ELF-1 (cell line): ENCODE data around the gene RERE.

Experiments
- DNase-seq: peaks from one replicate; pipeline ENCODE4 v3.0.0-alpha.2; 2016; ENCODE audit warnings: low read depth, low spot score

The RERE gene

GRCh38 chr1:8334106-8334851 is 483.2 kb downstream of the RERE start:
- no peak for DNase-seq

GRCh38 chr1:8333246-8333987 is 484.0 kb downstream of the RERE start:
- no peak for DNase-seq

- no peak for DNase-seq
Measured at GRCh38 chr1:8332806-8333205, 484.6 kb downstream of the RERE start.

- DNase-seq: no peak
Measured at GRCh38 chr1:8330271-8331125, 486.9 kb downstream of the RERE start.

GRCh38 chr1:8329858-8330257 is 487.6 kb downstream of the RERE start:
- DNase-seq: no peak

GRCh38 chr1:8329439-8329838 is 488.0 kb downstream of the RERE start:
- no peak for DNase-seq

- no peak for DNase-seq
Measured at GRCh38 chr1:8328271-8328670, 489.2 kb downstream of the RERE start.

GRCh38 chr1:8326265-8326664 is 491.2 kb downstream of the RERE start:
- no peak for DNase-seq

GRCh38 chr1:8325771-8326170 is 491.7 kb downstream of the RERE start:
- no peak for DNase-seq

GRCh38 chr1:8324176-8324810 is 493.1 kb downstream of the RERE start:
- DNase-seq: no peak

GRCh38 chr1:8323706-8324105 is 493.7 kb downstream of the RERE start:
- no peak for DNase-seq

GRCh38 chr1:8321612-8322011 is 495.8 kb downstream of the RERE start:
- DNase-seq: no peak

GRCh38 chr1:8318436-8318835 is 499.0 kb downstream of the RERE start:
- no peak for DNase-seq

- peak; percentile 43 for DNase-seq
Measured at GRCh38 chr1:8317647-8318381, 499.6 kb downstream of the RERE start, which contains the start of gene SLC45A1. TSS of gene SLC45A1 (plus strand) at chr1:8318114. CDS start at chr1:8324330, 6,216 bp downstream.

- no peak for DNase-seq
Measured at GRCh38 chr1:8315573-8316475, 501.6 kb downstream of the RERE start.

- DNase-seq: peak; percentile 91
Measured at GRCh38 chr1:8314346-8315280, 502.8 kb downstream of the RERE start.

GRCh38 chr1:8313231-8313630 is 504.2 kb downstream of the RERE start:
- no peak for DNase-seq
